HL-60 (cell line): ENCODE results near the gene SLC25A21.

Experiments used
- TF ChIP-seq, protein P1 (sequence below): IDR thresholded peaks from one replicate; pipeline ENCODE4 v1.5.1; 2011; ENCODE audit warnings: low read length, control low read depth, inconsistent platforms; ENCODE audit not compliant: insufficient read depth
- TF ChIP-seq, protein P2 (sequence below): IDR thresholded peaks from 2 replicates; pipeline ENCODE4 v1.6.1; 2012; ENCODE audit warnings: low read depth; ENCODE audit not compliant: insufficient replicate concordance

GRCh38 chr14:36652542-36653201, 519.7 kb downstream of the SLC25A21 start:
- TF ChIP-seq, protein P1, sequence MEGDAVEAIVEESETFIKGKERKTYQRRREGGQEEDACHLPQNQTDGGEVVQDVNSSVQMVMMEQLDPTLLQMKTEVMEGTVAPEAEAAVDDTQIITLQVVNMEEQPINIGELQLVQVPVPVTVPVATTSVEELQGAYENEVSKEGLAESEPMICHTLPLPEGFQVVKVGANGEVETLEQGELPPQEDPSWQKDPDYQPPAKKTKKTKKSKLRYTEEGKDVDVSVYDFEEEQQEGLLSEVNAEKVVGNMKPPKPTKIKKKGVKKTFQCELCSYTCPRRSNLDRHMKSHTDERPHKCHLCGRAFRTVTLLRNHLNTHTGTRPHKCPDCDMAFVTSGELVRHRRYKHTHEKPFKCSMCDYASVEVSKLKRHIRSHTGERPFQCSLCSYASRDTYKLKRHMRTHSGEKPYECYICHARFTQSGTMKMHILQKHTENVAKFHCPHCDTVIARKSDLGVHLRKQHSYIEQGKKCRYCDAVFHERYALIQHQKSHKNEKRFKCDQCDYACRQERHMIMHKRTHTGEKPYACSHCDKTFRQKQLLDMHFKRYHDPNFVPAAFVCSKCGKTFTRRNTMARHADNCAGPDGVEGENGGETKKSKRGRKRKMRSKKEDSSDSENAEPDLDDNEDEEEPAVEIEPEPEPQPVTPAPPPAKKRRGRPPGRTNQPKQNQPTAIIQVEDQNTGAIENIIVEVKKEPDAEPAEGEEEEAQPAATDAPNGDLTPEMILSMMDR = no peak
- TF ChIP-seq, protein P2, sequence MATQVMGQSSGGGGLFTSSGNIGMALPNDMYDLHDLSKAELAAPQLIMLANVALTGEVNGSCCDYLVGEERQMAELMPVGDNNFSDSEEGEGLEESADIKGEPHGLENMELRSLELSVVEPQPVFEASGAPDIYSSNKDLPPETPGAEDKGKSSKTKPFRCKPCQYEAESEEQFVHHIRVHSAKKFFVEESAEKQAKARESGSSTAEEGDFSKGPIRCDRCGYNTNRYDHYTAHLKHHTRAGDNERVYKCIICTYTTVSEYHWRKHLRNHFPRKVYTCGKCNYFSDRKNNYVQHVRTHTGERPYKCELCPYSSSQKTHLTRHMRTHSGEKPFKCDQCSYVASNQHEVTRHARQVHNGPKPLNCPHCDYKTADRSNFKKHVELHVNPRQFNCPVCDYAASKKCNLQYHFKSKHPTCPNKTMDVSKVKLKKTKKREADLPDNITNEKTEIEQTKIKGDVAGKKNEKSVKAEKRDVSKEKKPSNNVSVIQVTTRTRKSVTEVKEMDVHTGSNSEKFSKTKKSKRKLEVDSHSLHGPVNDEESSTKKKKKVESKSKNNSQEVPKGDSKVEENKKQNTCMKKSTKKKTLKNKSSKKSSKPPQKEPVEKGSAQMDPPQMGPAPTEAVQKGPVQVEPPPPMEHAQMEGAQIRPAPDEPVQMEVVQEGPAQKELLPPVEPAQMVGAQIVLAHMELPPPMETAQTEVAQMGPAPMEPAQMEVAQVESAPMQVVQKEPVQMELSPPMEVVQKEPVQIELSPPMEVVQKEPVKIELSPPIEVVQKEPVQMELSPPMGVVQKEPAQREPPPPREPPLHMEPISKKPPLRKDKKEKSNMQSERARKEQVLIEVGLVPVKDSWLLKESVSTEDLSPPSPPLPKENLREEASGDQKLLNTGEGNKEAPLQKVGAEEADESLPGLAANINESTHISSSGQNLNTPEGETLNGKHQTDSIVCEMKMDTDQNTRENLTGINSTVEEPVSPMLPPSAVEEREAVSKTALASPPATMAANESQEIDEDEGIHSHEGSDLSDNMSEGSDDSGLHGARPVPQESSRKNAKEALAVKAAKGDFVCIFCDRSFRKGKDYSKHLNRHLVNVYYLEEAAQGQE = no peak
